GM18858 (cell line): ENCODE results near the gene RPRD2.

Experiments used
- ATAC-seq: cut with Tn5 transposase; IDR thresholded peaks from one replicate; pipeline ENCODE4 v1.9.1; 2021; ENCODE audit not compliant: unreplicated experiment

The RPRD2 gene

DNA sequence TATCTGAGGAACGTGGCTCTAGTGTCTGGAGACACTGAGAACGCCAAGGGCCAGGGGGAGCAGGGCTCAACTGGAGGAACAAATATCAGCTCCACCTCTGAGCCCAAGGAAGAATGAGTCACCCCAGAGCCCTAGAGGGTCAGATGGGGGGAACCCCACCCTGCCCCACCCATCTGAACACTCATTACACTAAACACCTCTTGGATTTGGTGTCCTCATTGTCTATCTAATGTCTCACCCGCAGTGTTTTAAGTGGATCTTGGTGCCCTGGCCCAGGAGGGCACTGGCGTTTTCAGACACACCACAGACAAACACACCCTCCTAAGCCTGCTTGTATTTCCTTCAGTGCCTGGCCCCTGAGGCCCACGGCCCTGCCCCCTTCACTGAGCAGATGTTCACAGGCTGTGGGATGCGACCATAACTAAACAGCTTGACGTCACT is 149.4 kb downstream of the RPRD2 start:
- no peak for ATAC-seq

DNA sequence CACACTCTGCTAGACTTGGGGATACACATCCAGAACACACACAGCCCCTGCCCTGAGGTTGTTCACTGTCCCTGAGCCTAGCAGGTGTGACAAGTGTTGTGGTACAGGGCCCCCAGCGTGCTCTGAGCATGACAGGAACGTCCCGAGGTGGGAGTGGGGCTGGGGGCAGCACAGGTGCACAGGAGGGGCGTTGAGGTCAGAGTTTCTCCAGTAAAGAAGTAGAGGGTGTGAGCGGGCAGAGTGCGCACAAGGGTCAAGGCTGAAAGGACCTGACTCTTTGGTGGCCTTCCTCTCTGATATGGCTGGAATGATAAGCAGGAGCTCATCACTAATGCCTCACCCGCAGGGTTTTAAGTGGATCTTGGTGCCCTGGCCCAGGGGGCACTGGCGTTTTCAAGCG is 150.3 kb downstream of the RPRD2 start:
- no peak for ATAC-seq

DNA sequence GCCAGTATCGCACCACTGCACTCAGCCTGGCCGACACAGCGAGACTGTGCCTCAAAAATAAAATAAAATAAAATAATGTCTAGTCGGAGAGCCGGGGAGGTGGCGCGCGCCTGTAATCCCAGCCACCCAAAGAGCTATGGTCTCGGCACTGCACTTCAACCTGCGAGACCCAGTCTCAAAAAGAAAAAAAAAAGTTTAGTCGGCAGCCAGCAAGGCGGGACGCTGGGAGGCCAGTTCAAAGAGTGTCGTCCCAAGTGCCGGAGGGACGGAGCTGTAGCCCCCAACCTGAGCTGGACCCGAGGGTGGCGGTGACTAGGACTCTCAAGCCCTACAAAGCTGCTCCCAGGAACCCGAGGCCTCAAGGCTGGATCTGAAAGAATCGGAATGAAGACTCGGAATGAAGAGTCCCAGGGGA is 151.0 kb downstream of the RPRD2 start:
- ATAC-seq, result no peak

DNA sequence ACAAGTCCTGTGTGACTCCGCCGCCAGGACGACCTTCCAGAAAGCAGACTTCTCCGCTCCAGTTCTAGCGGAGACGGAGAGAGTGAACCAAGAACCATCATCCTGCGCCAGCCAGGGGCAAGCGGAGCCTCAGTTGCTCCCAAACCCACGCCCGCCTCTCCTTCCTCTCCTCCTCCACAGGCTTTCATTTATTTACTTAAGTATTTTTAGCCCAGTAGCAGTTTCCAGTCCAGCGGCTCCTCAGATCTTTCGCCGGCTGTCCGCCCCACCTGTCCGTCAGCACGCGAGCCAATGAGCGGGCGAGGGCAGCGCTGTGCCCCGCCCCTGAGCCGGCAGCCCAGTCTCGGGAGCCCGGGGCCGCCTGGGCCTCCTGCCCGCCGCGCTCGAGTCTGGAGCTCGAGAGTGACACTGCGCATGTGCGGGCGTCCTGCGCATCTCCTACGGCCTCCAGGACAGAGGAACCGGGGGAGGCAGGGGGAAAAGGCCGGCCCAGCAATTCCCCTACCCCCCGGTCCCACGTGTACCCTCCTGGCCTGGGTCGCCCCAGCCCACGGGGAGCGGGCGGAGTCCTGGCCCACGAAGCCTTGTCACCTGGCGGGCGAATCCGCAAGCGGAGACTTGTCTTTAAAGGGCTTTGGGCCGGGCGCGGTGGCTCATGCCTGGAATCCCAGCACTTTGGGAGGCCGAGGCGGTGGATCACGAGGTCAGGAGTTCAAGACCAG is 151.5 kb downstream of the RPRD2 start, which contains the start of gene FALEC:
Gene FALEC, plus strand, starts transcription at position 425 of the 722 bp plus-strand sequence.
- ATAC-seq, result peak; percentile 81

DNA sequence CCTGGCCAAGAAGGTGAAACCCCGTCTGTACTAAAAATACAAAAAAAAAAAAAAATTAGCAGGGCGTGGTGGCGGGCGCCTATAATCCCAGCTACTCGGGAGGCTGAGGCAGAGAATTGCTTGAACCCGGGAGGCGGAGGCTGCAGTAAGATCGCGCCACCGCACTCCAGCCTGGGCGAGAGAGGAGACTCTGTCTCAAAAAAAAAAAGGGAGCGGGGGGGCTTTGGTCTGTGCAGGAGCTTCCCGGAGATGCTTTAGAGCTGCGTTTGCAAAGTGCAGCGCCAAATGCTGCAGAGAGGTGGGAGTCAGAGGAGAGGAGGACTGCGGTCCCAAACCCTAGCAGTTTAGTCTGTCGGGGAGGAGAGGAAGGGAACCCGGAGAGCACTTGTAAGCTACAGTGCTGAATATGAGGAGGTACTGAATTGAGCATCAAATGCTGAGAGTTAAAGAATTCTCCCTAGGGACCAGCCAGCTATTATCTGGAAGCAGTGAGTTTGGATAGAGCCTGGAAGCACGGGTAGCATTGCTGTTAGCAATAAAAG is 152.2 kb downstream of the RPRD2 start:
- ATAC-seq, result no peak

DNA sequence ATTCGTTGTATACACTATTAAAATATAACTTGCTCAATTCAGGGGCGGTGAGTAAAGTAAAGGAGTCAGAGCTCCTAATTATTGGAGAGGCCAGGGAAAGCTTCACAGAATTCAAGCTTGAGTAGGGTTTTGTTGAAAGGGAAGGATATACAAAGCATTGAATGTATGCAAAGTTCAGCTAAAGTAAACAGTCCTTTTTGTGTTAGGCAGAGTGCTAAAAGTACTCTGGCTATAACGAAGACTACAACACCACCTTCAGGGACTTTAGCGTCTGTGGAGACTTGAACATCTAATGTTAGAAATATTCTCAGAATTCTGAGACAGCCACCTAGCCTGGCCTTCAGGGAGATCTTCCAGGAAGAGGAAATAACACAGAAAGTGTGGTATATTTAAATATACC is 152.7 kb downstream of the RPRD2 start:
- ATAC-seq, result no peak

DNA sequence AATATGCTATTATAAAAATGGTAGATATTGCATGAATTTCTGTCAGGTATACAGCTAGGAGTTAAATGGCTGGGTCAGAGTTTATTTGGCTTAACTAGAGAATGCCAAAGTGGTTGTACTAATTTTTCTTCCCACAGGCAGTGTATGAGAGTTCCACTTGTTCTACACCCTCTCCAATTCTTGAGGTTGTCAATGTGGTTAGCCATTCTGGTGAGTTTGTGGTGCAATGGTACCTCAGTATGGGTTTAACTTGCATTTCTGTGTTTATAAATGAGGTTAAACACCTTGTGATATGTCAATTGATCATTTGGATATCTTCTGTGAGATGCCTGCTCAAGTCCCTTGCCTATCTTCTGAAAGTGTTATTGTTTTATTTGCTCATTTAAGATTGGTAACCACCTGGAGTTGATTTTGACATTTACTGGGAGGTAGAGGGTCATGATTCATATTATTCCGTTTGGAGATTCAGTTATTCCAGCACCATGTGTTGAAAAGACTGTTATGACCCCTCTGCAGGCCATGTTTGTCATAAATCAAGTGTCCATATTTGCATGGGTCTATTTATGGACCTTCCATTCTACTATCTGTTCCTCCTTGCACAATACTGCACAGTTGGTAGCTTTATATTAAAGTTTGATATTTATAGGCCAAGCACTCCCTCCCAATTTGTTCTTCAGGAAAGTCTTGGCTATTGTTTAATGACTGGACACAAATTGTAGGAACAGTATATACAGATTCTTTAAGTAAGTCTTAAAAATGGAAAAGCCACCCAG is 157.4 kb downstream of the RPRD2 start:
- no peak for ATAC-seq

DNA sequence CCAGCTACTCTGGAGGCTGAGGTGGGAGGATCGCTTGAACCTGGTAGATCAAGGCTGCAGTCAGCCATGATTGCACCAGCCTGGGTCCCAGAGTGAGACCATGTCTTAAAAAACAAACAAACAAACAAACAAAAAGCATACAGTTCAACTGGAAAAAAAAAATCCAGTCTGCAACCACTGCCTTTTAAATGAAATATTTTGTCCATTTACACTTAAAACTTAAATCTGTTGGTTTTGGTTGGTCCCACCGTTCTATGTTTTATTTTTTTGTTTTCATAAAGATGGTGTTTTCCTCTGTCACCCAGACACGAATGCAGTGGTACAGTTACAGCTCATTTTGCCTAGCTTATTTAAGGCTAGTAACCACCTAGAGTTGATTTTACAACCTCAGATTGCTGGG is 161.4 kb downstream of the RPRD2 start:
- no peak for ATAC-seq
